Measurements from ENCODE around the gene FBXO7. TPM values are rescaled to one million over a fixed set of nuclear protein-coding genes. Genes with fewer than 3 reads are reported as not detected.
A peak's percentile ranks its signal among the peaks of the same experiment; 100 is the strongest.

The FBXO7 gene
- total RNA-seq, 1 experiment from 2014 or later = 75.7 TPM

DNA sequence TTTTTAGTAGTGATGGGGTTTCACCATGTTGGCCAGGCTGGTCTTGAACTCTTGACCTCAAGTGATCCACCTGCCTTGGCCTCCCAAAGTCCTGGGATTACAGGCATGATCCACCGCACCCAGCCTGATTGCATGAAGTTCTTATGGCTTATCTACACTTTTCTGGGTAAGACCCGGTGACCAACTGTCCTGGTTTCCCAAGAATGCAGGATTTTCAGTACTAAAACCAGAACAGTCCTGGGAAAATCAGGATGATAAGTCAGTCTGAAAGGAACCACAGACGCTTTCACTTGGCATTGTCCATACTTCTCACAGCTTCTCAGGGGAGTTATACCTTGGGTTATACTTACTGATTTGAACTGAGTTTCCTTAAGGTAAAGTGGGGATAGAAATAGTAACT lies 8.9 kb upstream of the FBXO7 start:
- Mint-ChIP-seq H3K4me3 (ENCODE audit: low read depth, unreplicated experiment) (no peak overlapping the region), H3K36me3 (ENCODE audit: insufficient read depth, unreplicated experiment) (no peaks in the 10 kb centered on the region), H3K27me3 (ENCODE audit: unreplicated experiment) (peaks cover 56% of the 10 kb centered on the region), H3K4me1 (ENCODE audit: low read depth, unreplicated experiment) (peaks cover 9% of the 10 kb centered on the region), H3K9me3 (ENCODE audit: low read depth, unreplicated experiment) (no peaks in the 10 kb centered on the region), H3K27ac (ENCODE audit: unreplicated experiment) (no peak overlapping the region)
- intact Hi-C loops (cut with micrococcal nuclease; ENCODE audit: unreplicated experiment) = no loop called here
- CTCF ChIA-PET = no interaction called here
- no TSS peak for BruUV-seq (replicated peaks)
- DNase-seq = no peak
- TF ChIP-seq CTCF (IDR thresholded peaks at IDR 0.05; ENCODE audit: unreplicated experiment) = no peak

GRCh38 chr22:32466496-32466895 lies 8.1 kb upstream of the FBXO7 start:
- H3K9me3 Mint-ChIP-seq (ENCODE audit: low read depth, unreplicated experiment) = no peaks in the 10 kb centered on the region
- H3K27me3 Mint-ChIP-seq (ENCODE audit: unreplicated experiment) = peaks cover 47% of the 10 kb centered on the region
- intact Hi-C loops (cut with micrococcal nuclease; ENCODE audit: unreplicated experiment) = no loop called here
- BruUV-seq (replicated peaks) = no TSS peak
- peaks cover 9% of the 10 kb centered on the region for H3K4me1 Mint-ChIP-seq (ENCODE audit: low read depth, unreplicated experiment)
- no peak overlapping the region for H3K4me3 Mint-ChIP-seq (ENCODE audit: low read depth, unreplicated experiment)
- no peaks in the 10 kb centered on the region for H3K36me3 Mint-ChIP-seq (ENCODE audit: insufficient read depth, unreplicated experiment)
- no peak overlapping the region for H3K27ac Mint-ChIP-seq (ENCODE audit: unreplicated experiment)
- DNase-seq = no peak
- no peak for TF ChIP-seq CTCF (IDR thresholded peaks at IDR 0.05; ENCODE audit: unreplicated experiment)
- CTCF ChIA-PET = no interaction called here

DNA sequence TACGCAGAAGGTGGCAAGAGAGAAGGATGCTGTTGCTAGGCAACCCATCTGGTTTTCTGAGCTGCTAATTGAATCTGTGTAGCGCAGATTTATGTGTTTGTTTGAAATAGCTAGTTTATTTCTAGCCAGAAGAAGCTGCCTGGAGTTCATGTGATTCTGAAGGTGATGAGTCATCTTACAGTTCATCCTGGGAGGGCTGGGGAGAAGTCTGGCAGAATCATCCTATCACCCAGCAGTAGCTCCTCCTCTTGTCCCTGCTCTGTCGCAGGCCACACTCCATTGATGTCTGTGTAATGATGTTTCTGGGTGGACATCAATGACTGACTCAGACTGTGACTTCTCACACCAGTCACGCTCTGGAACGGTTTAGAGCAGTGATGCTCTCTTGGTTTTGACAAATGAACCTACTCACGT lies 4.8 kb upstream of the FBXO7 start:
- no TSS peak for BruUV-seq (replicated peaks)
- H3K27me3 Mint-ChIP-seq (ENCODE audit: unreplicated experiment) = peaks cover 23% of the 10 kb centered on the region
- CTCF ChIA-PET = no interaction called here
- peaks cover 8% of the 10 kb centered on the region for H3K36me3 Mint-ChIP-seq (ENCODE audit: insufficient read depth, unreplicated experiment)
- TF ChIP-seq CTCF (IDR thresholded peaks at IDR 0.05; ENCODE audit: unreplicated experiment) = no peak
- no peak overlapping the region for H3K27ac Mint-ChIP-seq (ENCODE audit: unreplicated experiment)
- H3K9me3 Mint-ChIP-seq (ENCODE audit: low read depth, unreplicated experiment) = no peaks in the 10 kb centered on the region
- H3K4me1 Mint-ChIP-seq (ENCODE audit: low read depth, unreplicated experiment) = peaks cover 22% of the 10 kb centered on the region
- no peak for DNase-seq
- H3K4me3 Mint-ChIP-seq (ENCODE audit: low read depth, unreplicated experiment) = no peak overlapping the region
- intact Hi-C loops (cut with micrococcal nuclease; ENCODE audit: unreplicated experiment) = no loop called here

- H3K4me1 Mint-ChIP-seq (ENCODE audit: low read depth, unreplicated experiment) = peaks cover 14% of the 10 kb centered on the region
- intact Hi-C loops (cut with micrococcal nuclease; ENCODE audit: unreplicated experiment) = loop anchor here (1.0 to 2.0 kb wide), 2 partner anchors 60 to 271 kb away; no protein-coding TSS in a partner anchor
Measured at GRCh38 chr22:32473388-32473952, 1.1 kb upstream of the FBXO7 start.

More at GRCh38 chr22:32473388-32473952, 1.1 kb upstream of the FBXO7 start:
- CTCF ChIA-PET = interaction anchor here (0.6 to 2.4 kb wide), 4 partner anchors 218 to 945 kb away, joined by 3 to 8 read pairs (median 4); no protein-coding TSS in a partner anchor
- peak; percentile 62 for TF ChIP-seq CTCF (IDR thresholded peaks at IDR 0.05; ENCODE audit: unreplicated experiment)
- DNase-seq = peak; percentile 63
- Mint-ChIP-seq H3K27me3 (ENCODE audit: unreplicated experiment) (no peaks in the 10 kb centered on the region), H3K9me3 (ENCODE audit: low read depth, unreplicated experiment) (no peaks in the 10 kb centered on the region), H3K27ac (ENCODE audit: unreplicated experiment) (no peak overlapping the region), H3K36me3 (ENCODE audit: insufficient read depth, unreplicated experiment) (peaks cover 21% of the 10 kb centered on the region), H3K4me3 (ENCODE audit: low read depth, unreplicated experiment) (peak overlapping the region; percentile 76)
- BruUV-seq (replicated peaks) = no TSS peak

Data from Calu3 (cell line).